Panc1 (cell line): ENCODE measurements around the gene RPS14. TPM values are rescaled to one million over a fixed set of nuclear protein-coding genes. Genes with fewer than 3 reads are reported as not detected.

Experiments
- ATAC-seq: fragments of 200-7000 bp; cut with Tn5 transposase; 2 replicates; pipeline ENCODE4 v1.9.1; 2020; ENCODE audit warnings: mild to moderate bottlenecking, moderate library complexity
- BruUV-seq: library from RNA; stranded (reverse); fragments of 400-500 nt; replicated peaks from 2 replicates; lab custom pipeline; 2021; lab: Mats Ljungman, UMichigan
- CTCF ChIA-PET: fragments of 300-600 bp; sonication (Branson Sonifier 250); formaldehyde crosslinking; loops from one replicate; lab custom pipeline; 2022; ENCODE audit warnings: antibody characterized with exemption; lab: Charles Lee
- POLR2A ChIA-PET: fragments of 300-600 bp; sonication (Branson Sonifier 250); formaldehyde crosslinking; loops from one replicate; lab custom pipeline; 2022; ENCODE audit warnings: antibody characterized with exemption; lab: Charles Lee
- DNase-seq: peaks from one replicate; pipeline ENCODE4 v3.0.0-alpha.2; 2010; ENCODE audit warnings: low read depth, low spot score
- H3K27ac ChIP-seq: 2 replicates; pipeline ENCODE4 v1.5.1; 2011; ENCODE audit warnings: mild to moderate bottlenecking, low read length, inconsistent platforms
- H3K27me3 ChIP-seq: fragments of 200-500 bp; sonication (Bioruptor generic); 2 replicates; pipeline ENCODE4 v1.6.0; 2014; ENCODE audit warnings: low read length, inconsistent platforms; ENCODE audit not compliant: control insufficient read depth, insufficient read depth
- H3K36me3 ChIP-seq: fragments of 200-500 bp; sonication (Bioruptor generic); 2 replicates; pipeline ENCODE4 v1.5.1; 2014; ENCODE audit warnings: inconsistent platforms, mild to moderate bottlenecking, low read length, moderate library complexity; ENCODE audit not compliant: control insufficient read depth, insufficient read depth
- H3K4me1 ChIP-seq: 2 replicates; pipeline ENCODE4 v1.5.1; 2011; ENCODE audit warnings: inconsistent platforms, mild to moderate bottlenecking, low read length, moderate library complexity; ENCODE audit not compliant: control insufficient read depth, insufficient read depth
- H3K4me3 ChIP-seq, 2 experiments: 2 replicates each; pipeline ENCODE4 v1.5.1; 2011 to 2012; ENCODE audit warnings: low read depth in 2 of 2, low read length in 2 of 2, mild to moderate bottlenecking in 2 of 2, inconsistent platforms in 1 of 2, moderate library complexity in 1 of 2
- H3K9me3 ChIP-seq: fragments of 200-500 bp; sonication (Bioruptor generic); 2 replicates; pipeline ENCODE4 v1.5.1; 2014; ENCODE audit warnings: low read depth, mild to moderate bottlenecking, inconsistent platforms, low read length, moderate library complexity; ENCODE audit not compliant: control insufficient read depth, insufficient read depth
- CTCF ChIP-seq: fragments of 450-650 bp; IDR thresholded peaks from 2 replicates; pipeline ENCODE4 v1.5.1; 2017; ENCODE audit warnings: mild to moderate bottlenecking
- POLR2AphosphoS5 ChIP-seq: IDR thresholded peaks from 2 replicates; pipeline ENCODE4 v1.6.1; 2012; ENCODE audit warnings: mild to moderate bottlenecking, low read depth, low read length, moderate library complexity
- SIN3A ChIP-seq: IDR thresholded peaks from 2 replicates; pipeline ENCODE4 v1.6.1; 2012; ENCODE audit warnings: low read depth, mild to moderate bottlenecking, low read length, moderate library complexity, borderline replicate concordance; ENCODE audit not compliant: insufficient read depth
- TCF7L2 ChIP-seq: IDR thresholded peaks from 2 replicates; pipeline ENCODE4 v1.6.1; 2011; ENCODE audit warnings: mild to moderate bottlenecking, low read depth, low read length, inconsistent platforms
- in situ Hi-C: cut with HindIII; loops from 2 replicates; pipeline ENCODE4 v1.10.0; 2016; ENCODE audit warnings: low sequenced_read_pairs, low pct_unique_long_range_greater_than_20kb
- intact Hi-C: fragments of 100-400 bp; cut with micrococcal nuclease; formaldehyde crosslinking; loops from one replicate; pipeline ENCODE4 v1.10.0; 2022; ENCODE audit not compliant: unreplicated experiment
- total RNA-seq: library from RNA; stranded (reverse); gene quantifications from one replicate; pipeline ENCODE4 v1.2.1, GENCODE V29; 2021; ENCODE audit not compliant: unreplicated experiment
- TF ChIP-seq, protein P1 (sequence below), 2 experiments: IDR thresholded peaks; 2 replicates each; pipeline ENCODE4 v1.6.1; 2011 to 2012; ENCODE audit warnings: low read depth in 2 of 2, control low read depth in 1 of 2, low read length in 1 of 2, mild to moderate bottlenecking in 1 of 2, moderate library complexity in 1 of 2; ENCODE audit not compliant: insufficient read depth in 1 of 2

The RPS14 gene
- total RNA-seq, 1 experiment from 2014 or later = 1,959 TPM

GRCh38 chr5:150431574-150431973 is 18.0 kb downstream of the RPS14 start:
- no peak for TF ChIP-seq CTCF
- TF ChIP-seq, protein P1, sequence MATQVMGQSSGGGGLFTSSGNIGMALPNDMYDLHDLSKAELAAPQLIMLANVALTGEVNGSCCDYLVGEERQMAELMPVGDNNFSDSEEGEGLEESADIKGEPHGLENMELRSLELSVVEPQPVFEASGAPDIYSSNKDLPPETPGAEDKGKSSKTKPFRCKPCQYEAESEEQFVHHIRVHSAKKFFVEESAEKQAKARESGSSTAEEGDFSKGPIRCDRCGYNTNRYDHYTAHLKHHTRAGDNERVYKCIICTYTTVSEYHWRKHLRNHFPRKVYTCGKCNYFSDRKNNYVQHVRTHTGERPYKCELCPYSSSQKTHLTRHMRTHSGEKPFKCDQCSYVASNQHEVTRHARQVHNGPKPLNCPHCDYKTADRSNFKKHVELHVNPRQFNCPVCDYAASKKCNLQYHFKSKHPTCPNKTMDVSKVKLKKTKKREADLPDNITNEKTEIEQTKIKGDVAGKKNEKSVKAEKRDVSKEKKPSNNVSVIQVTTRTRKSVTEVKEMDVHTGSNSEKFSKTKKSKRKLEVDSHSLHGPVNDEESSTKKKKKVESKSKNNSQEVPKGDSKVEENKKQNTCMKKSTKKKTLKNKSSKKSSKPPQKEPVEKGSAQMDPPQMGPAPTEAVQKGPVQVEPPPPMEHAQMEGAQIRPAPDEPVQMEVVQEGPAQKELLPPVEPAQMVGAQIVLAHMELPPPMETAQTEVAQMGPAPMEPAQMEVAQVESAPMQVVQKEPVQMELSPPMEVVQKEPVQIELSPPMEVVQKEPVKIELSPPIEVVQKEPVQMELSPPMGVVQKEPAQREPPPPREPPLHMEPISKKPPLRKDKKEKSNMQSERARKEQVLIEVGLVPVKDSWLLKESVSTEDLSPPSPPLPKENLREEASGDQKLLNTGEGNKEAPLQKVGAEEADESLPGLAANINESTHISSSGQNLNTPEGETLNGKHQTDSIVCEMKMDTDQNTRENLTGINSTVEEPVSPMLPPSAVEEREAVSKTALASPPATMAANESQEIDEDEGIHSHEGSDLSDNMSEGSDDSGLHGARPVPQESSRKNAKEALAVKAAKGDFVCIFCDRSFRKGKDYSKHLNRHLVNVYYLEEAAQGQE (IDR thresholded peaks at IDR 0.05; ENCODE audit: insufficient read depth in 1 of 2, low read depth in 2 of 2, low read length in 1 of 2) = no peak
- no peaks in the 10 kb centered on the region for H3K27me3 ChIP-seq
- H3K4me1 ChIP-seq = no peaks in the 10 kb centered on the region
- H3K4me3 ChIP-seq = no peak overlapping the region
- no TSS peak for BruUV-seq
- ChIA-PET POLR2A (no interaction called here), CTCF (no interaction called here)
- H3K9me3 ChIP-seq = no peaks in the 10 kb centered on the region
- intact Hi-C loops = loop anchor here (10.0 kb wide), 1 partner anchor 207 kb away; no protein-coding TSS in a partner anchor
- H3K36me3 ChIP-seq = no peaks in the 10 kb centered on the region
- DNase-seq = no peak
- ATAC-seq = 0 out of 2 replicates have a peak, but pooled peaks have one; percentile 33
- H3K27ac ChIP-seq = no peak overlapping the region
- in situ Hi-C loops = no loop called here

DNA sequence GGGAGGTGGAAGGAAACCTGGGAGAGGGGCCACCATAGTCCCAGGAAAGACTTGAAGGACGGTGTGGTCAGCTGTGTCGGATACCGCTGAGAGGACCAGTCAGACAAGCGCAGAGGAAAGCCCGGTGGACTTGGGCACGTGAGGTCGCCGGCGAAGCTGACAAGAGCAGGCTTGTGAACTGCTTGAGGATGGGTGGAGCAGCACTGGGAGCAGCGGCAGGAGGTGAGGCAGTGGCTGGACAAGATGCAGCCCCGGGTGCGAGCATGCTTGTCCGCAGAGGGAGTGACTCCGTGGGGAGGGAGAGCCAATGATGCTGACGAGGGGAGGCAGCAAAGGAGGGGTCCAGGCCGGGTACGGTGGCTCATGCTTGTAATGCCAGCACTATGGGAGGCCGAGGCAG is 18.5 kb downstream of the RPS14 start:
- TF ChIP-seq SIN3A = no peak
- no peak for TF ChIP-seq TCF7L2
- TF ChIP-seq CTCF = no peak
- no peak for TF ChIP-seq POLR2AphosphoS5
- TF ChIP-seq, protein P1 (IDR thresholded peaks at IDR 0.05; ENCODE audit: insufficient read depth in 1 of 2, low read depth in 2 of 2, low read length in 1 of 2) = no peak
- in situ Hi-C loops (no loop called here), intact Hi-C loops (loop anchor here (10.0 kb wide), 1 partner anchor 206 kb away; no protein-coding TSS in a partner anchor)
- BruUV-seq = no TSS peak
- ATAC-seq (no peak), DNase-seq (no peak)
- no peaks in the 10 kb centered on the region for H3K9me3 ChIP-seq
- no peak overlapping the region for H3K4me3 ChIP-seq
- H3K4me1 ChIP-seq = no peaks in the 10 kb centered on the region
- no peaks in the 10 kb centered on the region for H3K36me3 ChIP-seq
- CTCF ChIA-PET = no interaction called here
- H3K27ac ChIP-seq = no peak overlapping the region
- POLR2A ChIA-PET = no interaction called here
- no peaks in the 10 kb centered on the region for H3K27me3 ChIP-seq
